Measurements from ENCODE around the gene CROT.
A peak's percentile ranks its signal among the peaks of the same experiment; 100 is the strongest.

The CROT gene

DNA sequence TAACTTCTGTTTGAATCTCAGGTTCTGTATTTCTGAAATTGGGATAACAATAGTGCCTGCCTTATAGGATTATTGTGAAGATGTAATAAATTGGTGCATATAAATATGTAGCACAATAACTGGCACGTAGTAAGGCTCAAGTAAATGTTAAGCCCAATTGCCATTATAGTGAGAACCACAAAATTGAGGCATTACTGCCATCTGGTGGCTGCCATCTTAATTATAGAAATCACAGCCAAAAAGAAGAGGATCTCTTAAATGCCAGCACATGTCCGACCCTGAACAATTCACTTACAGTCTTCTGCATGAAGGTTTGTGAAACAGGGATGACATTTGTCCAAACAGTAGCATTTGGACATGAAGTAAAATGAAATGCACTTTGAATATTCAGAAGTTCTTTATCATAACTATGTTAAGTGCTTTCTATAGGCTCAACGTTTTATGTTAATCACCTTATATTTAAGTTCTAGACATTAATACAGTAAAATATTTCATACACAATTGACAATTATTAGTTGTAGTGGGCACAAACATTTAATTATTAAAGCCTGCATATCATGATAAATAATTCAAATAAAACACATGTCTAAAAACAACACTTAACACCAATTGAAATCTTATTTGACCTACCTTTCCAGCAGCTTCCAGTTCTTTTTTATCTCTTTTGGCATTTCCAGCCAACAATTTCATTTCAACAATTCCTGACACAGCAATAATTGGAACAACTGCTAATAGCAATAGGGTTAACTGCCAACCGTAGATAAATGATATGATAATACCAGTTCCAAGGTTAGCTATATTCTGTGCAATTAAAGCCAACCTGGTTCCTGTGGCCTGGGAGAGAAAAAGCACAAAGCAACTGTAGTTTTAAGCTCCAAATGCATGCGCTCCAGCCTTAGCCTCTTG, 71.5 kb downstream of the CROT start:
- peak; percentile 83 for DNase-seq

GRCh38 chr7:87420173-87420572, 74.7 kb downstream of the CROT start:
- no peak for DNase-seq

GRCh38 chr7:87424075-87424474, 78.6 kb downstream of the CROT start:
- no peak for DNase-seq

GRCh38 chr7:87426160-87426559, 80.7 kb downstream of the CROT start:
- DNase-seq, result no peak

DNA sequence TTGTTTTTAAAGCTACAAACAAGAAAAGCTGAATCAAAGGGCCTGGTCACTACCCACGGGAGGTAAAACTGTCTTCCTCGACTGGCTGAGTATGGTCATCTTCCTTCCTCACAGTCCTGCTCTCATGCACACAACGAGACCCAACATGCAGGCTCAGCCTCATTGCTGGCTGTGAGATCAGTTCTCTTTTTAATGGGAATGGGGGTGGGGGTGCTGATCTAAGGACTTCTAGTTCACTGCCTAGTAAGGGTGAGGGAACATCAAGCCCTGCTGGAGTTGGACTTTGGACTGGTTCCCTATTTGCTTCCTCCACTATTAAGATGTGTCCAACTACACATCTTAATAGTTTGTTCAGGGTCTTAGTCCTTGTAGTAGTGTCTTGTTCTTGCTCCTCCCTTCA, 81.8 kb downstream of the CROT start:
- no peak for DNase-seq

DNA sequence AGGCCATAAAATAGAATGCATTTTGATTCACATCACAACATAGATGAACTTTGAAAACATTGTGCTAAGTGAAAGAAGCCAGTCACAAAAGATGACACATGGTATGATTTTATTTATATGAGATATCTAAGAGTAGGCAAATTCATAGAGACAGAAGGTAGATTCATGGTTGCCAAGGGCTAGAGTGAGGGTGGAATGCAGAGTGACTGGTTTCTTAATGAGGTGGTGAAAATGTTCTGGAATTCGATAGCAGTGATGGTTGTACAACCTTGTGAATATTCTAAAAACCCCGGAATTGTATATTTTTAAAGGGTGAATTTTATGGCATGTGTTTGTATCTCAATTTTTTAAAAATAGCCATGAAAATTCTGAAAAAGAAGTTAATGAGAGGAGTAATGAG, 87.1 kb downstream of the CROT start:
- no peak for DNase-seq

DNA sequence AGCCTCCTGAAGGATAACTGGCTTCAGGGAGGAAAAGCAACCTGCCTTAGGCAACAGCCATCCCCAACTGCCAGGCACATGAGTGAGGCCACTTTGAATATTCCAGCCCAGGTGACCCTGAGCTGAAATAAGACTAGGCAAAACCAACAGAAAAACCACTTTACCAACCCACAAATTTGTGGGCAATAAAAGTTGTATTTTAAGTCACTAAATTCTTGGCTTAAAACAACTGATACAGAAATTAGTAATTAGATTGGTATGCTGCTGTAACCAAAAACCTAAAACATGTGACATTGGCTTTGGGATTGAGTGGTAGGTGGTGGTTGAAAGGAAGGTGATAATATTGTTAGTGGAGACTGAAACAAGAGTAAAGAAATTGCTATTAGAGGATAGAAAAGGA, 90.1 kb downstream of the CROT start:
- DNase-seq, result no peak

- DNase-seq, result no peak
These were observed 100.4 kb downstream of the CROT start for GRCh38 chr7:87445897-87446296.

DNA sequence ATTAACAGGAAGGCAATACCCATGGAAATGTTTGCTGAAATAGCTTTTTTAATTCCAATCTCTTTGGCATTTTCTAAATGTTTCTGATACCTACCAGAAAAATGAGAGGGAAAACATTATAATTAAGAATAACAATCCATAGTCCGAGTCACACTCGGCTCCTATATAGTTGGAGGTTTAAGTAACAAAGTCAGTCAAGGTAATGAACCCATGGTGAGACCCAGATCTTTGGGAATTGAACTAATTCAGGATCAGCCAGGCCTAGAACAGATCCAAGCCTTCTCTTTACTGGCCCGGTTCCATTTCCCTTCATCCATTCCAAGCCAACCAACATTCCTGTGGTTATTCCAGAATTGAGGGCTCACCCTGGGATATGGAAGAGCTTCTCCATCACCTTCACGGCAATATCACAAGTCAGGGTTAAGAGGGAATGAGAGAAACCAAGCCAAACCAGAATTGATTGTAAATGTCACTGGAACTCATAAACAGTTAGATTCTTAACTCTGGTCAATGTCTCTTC, 101.7 kb downstream of the CROT start:
- DNase-seq, result no peak

DNA sequence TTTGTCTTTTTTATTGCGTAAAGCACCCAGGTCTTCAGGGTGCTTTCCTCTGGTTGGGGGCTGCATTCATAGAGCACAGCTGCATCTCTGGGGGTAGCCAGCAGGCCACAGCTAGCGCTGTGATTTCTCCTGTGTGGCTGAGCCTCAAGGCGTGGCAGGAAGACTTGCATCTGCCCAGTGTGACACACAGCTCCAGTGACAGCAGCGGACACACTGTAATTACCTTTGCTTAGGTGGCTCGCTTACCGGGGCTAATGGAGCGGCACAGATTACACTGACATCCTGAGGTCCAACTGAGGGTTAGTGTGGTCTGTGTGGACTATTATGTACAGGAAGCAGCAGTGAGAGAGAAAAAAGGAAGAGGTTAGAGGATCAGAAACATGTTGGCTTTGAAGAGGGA, 102.9 kb downstream of the CROT start:
- DNase-seq, result no peak

Data from midbrain (tissue), 1 donor.